CD4-positive, alpha-beta T cell treated with Interleukin-6 for 4 hours (primary cell): ENCODE data around the gene MAD1L1.

ENCODE experiments used
- DNase-seq: peaks from one replicate; pipeline ENCODE4 v3.0.0-alpha.2; 2020; ENCODE audit warnings: mixed read lengths

The MAD1L1 gene

DNA sequence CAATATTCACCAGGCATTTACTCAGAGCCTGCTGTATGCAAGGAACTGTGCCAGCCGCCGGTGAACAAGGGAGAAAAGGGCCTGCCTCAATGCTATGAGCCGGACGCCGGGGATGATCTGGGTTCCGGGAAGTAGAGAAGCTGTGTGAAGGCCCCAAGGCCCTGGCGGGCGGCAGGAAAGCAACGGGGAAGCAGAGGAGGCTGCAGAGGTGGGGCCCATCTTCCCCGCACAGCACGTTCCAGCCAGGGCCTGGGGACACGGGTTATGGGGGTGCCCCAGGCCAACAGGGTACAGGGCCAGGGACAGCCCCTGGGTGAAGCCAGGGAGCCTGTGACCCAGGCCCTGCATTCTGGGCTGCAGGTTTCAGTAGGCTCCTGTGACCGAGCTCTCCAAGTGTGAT, 179.3 kb downstream of the MAD1L1 start:
- no peak for DNase-seq

DNA sequence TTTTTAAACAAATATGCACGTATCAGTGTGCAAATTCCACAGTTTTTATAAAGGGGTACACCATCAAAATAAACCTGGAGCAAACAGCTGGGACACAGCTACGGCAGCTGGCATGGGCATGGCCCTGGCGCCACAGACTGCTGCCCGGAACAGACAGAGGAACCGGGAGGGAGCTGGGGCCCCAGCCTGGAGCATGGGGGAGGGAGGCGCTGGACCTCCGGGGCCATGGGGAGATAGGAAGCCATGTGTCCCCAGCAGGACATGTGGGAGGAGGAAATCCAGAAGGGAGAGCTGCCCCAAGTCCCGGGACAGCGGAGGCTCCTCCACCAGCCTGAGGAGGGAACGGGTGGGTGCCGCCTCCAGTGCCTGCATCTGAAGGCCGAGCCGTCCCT, 180.1 kb downstream of the MAD1L1 start:
- DNase-seq = no peak

DNA sequence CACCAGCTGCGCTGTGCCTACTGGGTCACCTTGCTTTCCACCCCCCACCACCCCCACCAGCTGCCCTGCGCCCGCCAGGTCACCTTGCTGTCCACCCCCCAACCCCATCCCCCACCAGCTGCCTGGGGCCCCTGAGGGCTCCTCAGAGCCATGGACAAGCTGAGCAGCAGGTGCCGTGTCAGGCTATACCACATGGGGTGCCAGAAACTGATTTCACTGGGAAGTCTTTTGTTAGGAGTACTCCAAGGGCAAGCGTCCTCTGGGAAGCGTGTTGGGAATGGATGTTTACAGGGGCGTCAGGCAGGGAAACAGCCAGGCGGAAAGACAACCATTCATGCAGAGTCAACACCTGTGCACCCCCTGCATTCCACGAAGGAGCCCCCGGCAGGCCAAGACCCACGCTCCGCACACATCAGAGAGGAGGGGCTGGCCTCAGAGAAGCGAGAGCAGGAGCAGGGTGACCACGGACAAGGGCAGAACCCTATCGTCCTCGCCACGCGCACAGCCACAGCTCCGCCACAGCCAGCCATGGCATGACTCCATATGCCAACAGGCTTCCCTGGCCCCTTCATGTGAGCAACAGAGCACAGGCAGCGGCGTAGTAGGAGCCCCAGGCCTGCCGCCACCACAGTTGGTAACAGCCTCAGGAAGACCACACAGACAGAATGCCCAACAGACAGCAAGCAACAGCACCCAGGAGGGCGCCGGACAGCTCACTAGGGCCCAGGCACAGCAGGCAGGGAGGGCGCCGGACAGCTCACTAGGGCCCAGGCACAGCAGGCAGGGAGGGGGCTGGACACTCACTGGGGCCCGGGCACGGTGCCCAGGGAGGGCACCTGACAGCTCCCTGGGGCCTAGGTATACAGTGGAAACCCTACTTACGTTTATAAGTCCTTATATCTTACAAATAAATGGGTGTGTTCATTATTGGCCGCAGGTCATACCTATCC, 180.8 kb downstream of the MAD1L1 start:
- no peak for DNase-seq

DNA sequence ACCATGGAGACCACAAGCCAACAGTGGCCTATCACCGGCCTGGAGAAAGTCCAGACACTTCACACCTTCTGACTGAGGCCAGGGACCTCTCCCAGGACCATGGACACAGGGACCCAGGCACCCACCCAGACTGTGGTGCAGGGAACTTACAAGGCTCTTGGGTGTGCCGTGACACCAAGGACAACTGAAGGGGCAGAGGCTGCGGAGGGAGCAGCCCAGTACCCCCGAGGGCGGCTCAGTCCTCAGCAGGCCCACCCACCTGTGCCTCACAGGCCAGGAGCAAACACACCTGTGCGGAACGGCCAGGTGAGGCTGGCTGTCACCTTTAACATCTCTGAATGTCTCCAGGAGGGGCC, 182.3 kb downstream of the MAD1L1 start:
- DNase-seq = no peak

DNA sequence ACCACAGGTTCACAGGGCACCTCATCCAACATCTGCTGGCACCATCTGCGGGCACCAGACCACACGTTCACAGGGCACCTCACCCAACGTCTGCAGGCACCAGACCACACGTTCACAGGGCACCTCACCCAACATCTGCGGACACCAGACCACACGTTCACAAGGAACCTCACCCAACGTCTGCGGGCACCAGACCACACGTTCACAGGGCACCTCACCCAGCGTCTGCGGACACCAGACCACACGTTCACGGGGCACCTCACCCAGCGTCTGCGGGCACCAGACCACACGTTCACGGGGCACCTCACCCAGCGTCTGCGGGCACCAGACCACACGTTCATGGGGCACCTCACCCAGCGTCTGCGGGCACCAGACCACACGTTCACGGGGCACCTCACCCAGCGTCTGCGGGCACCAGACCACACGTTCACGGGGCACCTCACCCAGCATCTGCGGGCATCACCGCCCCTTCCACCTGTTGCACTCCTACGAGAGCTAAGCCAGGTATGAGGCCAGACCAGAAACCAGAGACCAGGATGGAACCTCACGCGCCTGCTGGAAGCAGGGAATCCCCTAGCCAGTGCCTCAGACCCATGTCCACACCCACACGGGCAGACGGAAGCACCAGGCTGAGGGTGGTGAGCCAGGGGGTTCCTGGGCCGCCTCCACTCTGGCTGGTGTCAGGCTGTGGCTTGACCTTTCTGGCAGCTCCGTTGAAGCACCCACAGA, 182.8 kb downstream of the MAD1L1 start:
- DNase-seq = no peak

DNA sequence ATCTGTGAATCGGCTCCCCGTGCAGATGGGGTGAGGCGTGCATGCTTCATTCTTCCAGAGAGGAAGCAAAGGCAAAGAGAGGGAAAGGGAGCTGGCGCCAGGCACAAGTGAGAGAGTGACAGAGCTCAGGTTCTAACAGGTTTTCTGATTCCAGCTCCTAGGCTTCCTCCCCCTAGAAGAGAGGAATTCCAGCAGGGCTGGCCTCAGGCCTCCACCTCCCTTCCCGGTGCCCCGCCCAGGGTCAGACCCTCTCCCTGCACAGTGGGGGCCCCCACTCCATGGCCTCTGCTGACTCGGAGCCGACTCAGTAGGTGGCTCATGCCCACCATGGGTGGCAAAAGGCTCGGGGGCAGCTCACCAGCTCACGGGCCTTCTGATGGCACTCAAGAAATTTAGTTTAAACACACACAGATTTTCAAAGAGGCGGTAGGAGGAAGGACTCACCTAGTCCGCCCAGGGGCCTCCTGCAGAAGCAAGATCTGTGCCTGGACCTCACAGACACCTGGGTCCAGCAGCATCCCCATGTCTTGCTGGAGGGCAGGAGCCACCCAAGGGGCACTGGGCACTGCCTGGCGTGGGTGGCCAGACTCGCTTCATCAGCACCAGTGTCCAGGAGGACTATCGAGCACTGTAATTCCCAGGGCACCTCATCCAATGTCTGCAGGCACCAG, 183.5 kb downstream of the MAD1L1 start:
- no peak for DNase-seq

DNA sequence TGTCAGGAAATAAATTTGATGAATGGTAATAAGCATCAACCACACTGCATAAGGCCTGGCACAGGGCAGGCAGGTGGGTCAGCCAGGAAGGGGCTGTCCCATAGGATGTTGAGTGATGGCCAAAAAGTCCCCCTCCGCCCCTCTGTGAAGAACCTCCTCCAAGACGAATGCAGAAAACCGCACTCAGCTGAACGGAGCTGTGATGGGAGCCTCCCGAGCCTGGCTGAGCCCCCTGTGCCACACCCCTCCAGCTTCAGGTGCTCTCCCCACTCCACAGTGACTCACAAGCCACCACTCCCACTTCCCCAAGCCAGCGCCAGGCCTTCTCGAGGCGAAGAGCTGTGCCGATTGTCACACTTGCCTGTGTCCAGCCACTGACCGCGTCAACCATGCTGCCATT, 184.2 kb downstream of the MAD1L1 start:
- no peak for DNase-seq

DNA sequence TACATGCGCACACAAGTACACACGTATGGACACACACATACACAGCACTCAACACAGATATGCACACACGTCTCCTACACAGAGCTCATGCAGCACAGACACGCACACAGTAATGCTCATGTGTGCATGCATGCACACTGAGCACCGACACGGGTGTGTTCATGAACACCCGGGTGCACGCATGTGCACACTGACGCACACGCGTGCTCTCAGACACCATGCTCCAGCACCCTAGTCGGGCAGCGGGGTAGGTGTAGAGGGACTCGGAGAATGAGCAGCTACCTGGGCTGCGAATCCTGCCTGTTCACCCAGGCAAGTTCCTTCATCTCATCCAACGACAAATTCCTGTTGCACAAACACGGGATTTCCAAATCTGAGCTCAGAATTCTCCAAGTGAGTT, 184.7 kb downstream of the MAD1L1 start:
- no peak for DNase-seq

DNA sequence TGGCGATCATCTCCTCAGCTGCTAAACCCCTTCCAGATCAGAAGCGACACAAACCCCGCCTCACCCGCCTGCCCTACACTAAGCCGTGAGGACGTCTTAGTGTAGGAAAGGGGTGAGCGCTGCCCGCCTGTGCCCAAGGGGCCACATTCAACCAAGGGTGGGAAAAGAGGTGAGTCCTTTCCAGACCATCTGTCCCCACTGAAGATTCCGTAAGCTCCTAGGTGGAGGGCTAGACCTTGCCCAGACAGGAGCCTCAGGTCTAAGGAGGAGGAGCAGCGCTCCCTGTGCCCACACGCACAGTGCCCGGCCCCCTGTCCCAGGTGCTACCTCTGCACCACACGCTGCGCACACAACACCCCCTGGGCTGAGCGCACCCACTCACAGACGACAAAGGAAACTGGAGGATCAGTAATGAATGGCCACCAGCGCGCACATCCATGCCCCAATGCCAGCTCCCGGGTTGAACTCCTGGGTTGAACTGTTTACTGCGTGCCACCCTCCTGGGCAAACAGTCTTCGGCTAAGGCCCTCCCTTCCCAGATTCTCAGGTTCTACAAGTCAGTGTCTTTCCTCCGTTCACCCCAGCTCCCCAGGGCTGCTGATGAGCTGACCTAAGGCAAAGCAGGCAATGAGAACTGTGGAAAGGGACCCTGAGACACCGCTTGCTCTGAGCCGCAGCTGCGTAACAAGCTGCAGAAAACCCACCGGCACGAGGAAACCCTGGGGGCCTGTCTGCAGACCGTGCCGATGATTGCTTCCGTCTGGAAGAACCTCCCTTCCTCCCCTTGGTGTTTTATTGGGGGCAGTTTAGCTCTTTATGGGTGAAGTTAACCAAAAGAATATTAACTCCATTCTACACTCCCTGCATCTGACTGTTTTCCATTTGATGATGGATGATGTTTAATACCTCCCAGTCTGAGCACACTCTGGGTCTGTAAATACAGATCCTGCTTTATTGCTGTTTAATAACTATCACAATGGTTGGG, 185.9 kb downstream of the MAD1L1 start:
- DNase-seq = no peak

DNA sequence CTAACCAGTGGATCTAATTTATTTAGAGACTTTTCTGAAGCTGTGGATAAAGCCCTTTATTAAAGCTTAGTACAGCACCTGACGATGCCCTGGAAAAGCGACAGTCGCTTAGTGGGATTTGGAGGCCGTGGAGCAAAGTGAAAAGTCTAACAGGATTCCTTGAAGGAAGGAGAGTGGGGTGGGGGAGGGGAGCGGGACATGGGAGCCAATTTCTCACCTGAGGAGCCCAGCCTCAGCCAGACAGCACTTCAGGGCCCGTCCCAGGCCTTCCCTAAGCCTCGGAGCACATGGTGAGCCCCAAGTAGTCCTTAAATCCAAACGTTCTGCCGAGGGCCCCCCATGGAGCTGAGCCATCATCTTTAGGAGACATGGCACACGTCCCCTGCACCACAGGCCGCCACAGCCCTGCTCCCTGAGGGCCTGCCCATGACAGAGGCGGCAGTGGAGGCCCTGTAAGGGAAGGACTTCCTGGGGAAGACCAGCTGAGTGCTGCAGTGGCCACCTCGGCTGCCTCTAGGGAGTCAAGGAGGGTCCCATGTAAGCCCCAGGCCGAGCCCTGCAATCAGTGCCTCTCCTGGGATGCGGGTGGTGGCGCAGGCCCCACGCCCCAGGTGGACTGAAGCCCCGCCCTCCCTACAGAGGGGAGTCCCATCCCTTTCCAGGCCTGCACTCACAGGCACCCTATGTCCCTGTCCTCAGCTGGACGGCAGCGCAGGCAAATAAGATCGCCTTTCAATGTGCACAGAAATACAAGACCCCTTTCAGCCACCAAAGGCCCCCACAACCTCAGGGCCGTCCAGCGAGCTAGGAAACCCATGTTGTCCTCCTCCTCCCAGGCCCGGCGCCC, 187.0 kb downstream of the MAD1L1 start:
- DNase-seq = no peak

DNA sequence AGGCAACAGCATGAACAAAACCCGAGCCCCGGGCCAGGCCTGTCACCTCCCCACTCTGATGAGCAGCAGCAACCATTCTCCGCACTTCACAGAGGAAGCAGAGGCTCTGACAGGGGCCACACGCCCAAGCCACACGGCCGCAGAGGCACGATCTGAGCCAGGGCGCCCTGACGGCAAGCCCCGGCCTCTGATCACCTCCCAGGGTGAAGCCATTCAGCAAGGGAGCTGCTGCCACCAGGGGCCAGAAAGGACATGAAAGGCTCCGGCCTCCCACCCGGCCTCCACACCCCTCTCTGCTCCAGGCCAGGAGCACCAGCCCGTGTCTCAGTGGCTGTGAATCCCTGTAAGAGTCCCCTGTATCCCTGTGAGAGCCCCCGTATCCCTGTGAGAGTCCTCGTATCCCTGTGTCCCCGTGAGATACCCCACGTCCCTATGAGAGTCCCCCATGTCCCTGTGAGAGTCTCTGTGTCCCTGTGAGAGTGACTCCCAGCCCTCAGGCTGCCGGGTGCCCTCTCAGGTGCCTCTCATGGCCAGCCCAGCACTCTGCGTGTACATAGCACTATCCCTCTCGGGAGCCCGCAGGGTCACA, 187.8 kb downstream of the MAD1L1 start:
- no peak for DNase-seq

DNA sequence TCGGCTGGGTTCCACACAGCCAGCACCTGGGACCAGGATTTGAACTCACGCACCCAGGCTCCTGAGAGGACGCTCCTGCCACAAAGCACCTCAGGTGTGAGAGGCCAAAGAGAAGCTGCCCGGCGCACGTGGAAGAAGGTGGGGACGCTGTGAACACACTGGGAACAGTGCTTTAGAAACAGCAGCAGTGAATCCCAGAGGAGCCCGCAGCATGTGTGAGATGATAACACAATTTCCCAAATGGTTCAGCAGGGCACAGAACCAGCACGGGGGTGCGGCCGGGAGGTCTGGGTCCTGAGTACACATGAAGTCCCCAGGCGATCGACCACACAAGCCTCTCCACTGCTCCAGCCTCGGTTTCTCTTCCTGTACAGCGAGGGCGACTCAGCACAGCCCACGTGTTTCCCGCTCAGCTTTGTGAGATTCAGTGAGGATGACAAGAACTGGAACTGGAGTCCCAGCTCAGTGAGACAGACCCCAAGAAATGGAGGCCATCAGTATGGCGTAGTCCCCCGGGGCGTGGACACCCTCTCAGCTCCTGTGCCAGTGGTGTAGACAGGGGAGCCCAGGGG, 188.3 kb downstream of the MAD1L1 start:
- no peak for DNase-seq

DNA sequence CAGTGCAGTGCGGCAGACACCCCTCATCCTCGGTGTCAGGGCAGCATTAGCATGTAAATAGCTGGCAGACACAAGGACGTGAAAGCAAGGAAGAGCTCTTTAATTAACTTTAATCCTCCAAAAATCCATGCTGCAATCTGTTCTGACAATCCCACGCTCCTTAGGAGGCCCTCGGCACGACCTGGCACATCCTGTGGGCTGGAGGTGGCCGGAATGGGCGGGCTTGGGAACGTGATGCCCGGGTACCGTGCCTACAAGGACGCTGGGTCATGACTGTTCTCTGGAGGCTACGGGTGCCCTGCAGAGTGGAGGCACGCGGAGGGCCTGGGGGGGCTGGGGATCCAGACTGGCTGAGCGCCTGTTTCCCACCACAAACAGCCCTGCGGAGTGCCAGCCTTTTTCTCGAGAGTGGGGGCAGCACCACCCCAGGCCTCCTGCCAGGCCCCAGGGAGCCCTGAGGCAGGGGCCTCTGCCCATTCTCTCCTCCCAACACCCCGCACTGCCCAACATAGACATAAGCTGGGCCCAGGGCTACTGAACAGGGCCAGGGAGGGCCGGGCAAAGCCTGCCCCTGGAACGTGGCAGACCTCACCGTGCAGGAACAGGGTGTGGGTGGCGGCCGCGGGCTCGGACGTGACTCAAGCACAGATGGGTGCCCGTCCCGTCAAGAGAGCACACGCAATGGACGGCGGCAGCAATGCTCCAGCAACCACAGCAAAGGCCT, 189.3 kb downstream of the MAD1L1 start:
- no peak for DNase-seq

DNA sequence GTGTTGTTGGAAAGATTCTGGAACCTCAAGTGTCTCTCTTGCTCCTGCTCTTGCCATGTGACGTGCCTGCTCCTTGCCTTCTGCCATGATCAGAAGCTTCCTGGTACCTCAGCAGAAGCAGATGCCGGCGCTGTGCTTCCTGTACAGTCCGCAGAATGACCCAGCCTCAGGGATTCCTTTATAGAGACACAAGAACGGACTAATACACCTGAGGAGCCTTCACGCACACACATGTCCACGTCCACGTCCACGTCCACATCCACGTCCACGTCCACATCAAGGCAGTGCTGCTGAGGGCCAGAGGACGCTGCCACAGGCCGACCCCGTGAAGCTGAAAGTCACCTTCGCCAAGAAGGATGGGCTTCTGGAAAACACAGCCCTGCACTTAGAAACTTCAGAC, 190.1 kb downstream of the MAD1L1 start:
- no peak for DNase-seq

DNA sequence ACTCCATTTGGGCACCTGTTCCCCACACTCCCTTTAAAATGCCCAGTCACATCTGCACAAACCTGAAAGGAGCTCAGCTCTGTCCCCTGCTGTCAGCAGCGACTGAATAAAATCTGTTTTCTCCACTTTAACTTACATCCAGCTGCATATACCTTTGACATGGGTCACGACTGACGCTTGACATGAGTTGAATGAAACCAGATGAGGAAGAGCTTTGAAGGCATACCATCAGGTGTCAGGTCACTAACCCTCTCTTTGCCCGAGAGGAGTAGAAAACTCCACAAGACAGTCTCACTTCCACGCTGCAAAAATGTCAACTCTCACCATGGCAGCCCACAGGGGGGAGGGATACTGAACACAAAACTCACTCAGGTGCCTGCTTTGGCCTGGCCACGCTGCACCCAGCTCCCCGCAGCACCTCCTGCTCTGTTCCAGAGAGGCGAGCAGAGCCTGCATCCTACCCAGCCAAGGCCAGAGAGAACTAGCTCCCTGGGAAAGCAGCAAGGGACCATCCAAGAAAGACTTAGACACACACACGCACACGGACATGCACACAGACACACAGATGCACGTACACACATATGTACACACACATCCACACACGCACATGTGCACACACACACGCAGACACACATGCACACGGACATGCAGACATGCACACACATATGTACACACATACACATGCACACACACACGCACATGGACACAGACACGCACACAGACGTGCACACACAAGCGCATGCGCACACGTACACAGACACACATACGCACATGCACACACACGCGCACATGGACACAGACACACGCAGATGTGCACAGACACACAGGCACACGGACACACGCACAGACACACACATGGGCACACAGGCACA, 191.0 kb downstream of the MAD1L1 start:
- no peak for DNase-seq

DNA sequence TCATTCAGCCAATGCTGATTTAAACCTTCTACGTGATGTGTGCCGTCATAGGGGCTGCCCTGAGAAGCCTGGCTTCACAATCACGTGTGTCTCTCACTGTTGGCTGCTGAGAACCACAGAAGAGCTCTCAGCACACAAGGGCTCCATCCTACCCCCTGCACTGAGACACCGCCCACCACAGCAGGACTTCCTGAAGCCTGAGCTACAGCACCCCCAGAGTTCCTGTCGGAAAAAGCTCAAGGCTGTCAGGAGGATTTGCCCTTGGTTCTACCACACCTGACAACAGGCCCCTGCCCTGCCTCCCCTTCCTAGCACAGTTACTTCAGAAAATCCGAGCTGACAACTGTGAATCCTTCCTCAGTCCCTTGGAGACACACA, 191.9 kb downstream of the MAD1L1 start:
- DNase-seq = peak; percentile 22

DNA sequence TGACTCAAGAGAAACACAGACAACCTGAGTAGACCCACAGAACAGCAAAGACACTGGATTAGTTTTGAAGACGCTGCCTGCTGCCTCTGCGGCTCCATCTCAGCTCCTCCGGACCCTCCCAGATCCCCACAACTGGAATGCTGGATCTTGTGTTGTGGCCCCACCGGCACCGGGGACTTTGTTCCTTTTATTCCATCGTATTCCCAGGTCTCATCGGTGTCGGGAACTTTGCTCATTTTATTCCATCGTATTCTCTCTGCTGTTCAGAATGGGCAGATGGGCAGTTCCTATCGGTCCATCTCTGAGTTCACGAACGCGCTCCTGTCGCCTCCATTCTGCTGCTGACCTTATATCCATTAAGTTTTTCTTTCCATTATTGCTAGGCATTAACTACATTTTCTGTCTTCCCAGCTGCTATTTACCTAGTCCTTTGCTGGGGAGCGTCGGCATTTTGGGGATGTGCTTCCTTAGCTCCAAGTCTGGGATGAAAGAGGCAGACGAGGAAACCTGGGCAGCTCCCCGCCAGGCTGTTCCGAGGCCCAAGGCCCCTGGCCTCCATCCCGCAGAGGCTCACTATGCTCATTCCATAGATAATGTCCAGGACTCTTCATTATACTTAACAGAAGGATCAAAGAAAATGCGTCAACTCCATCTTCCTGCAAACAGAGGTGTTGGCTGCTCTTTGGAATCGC, 192.4 kb downstream of the MAD1L1 start:
- no peak for DNase-seq
